Measurements from ENCODE around the gene MKNK1.

DNA sequence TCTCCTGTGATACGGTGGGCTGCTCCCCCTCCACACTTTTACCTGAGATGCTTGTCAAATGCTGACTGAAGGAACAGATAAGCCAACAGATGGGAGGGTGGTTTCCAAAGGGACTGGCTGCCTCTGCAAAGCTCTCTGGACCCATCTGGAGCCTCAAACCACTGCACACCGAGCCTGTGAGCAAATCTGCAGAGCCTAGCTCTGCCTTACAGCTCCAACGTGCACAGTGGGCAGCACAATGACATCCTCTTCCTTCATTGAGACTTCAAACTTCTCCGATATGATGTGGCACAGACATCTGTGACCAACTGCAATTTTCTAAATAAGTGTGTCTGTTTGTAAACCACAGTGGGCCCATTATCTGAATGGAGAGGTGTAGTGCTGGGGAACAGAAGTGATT lies 26.4 kb downstream of the MKNK1 start:
- TF ChIP-seq, protein P1, sequence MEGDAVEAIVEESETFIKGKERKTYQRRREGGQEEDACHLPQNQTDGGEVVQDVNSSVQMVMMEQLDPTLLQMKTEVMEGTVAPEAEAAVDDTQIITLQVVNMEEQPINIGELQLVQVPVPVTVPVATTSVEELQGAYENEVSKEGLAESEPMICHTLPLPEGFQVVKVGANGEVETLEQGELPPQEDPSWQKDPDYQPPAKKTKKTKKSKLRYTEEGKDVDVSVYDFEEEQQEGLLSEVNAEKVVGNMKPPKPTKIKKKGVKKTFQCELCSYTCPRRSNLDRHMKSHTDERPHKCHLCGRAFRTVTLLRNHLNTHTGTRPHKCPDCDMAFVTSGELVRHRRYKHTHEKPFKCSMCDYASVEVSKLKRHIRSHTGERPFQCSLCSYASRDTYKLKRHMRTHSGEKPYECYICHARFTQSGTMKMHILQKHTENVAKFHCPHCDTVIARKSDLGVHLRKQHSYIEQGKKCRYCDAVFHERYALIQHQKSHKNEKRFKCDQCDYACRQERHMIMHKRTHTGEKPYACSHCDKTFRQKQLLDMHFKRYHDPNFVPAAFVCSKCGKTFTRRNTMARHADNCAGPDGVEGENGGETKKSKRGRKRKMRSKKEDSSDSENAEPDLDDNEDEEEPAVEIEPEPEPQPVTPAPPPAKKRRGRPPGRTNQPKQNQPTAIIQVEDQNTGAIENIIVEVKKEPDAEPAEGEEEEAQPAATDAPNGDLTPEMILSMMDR (IDR thresholded peaks at IDR 0.05) = no peak
- TF ChIP-seq POLR2A (IDR thresholded peaks at IDR 0.05) = no peak

Data from uterus (tissue), 2 donors.